ENCODE data around the gene PUS7. TPM values are rescaled to one million over a fixed set of nuclear protein-coding genes. Genes with fewer than 3 reads are reported as not detected.
"Not testable (repeated sequence)": the region's sequence is repeated elsewhere in the genome, so short reads cannot be mapped to it uniquely, and the experiment has no call there.

PUS7 gene
- total RNA-seq, 1 donor = 16.8 TPM

GRCh38 chr7:105521027-105521716, 899 bp downstream of the PUS7 start:
- peak; percentile 67 for DNase-seq (ENCODE audit: low read depth)
- no peak for TF ChIP-seq CTCF (IDR thresholded peaks at IDR 0.05; ENCODE audit: insufficient read depth, low read depth, low read length)
- peak overlapping the region; percentile 68 for H3K4me3 ChIP-seq (ENCODE audit: low read depth, low read length)

- not testable (repeated sequence) for DNase-seq (ENCODE audit: low read depth); H3K4me3 ChIP-seq (ENCODE audit: low read depth, low read length)
Measured at GRCh38 chr7:105520620-105521019, 1.5 kb downstream of the PUS7 start.

GRCh38 chr7:105519353-105519752, 2.7 kb downstream of the PUS7 start:
- no peak for DNase-seq (ENCODE audit: low read depth)
- H3K4me3 ChIP-seq (ENCODE audit: low read depth, low read length) = no peak overlapping the region
- TF ChIP-seq CTCF (IDR thresholded peaks at IDR 0.05; ENCODE audit: insufficient read depth, low read depth, low read length) = no peak

GRCh38 chr7:105515610-105516009, 6.5 kb downstream of the PUS7 start:
- not testable (repeated sequence) for DNase-seq (ENCODE audit: low read depth)

GRCh38 chr7:105512926-105513526, 9.0 kb downstream of the PUS7 start:
- no peak overlapping the region for H3K4me3 ChIP-seq (ENCODE audit: low read depth, low read length)
- no peak for TF ChIP-seq CTCF (IDR thresholded peaks at IDR 0.05; ENCODE audit: insufficient read depth, low read depth, low read length)
- no peak for DNase-seq (ENCODE audit: low read depth)

More at GRCh38 chr7:105515610-105516009, 6.5 kb downstream of the PUS7 start:
- not testable (repeated sequence) for H3K4me3 ChIP-seq (ENCODE audit: low read depth, low read length)

DNA sequence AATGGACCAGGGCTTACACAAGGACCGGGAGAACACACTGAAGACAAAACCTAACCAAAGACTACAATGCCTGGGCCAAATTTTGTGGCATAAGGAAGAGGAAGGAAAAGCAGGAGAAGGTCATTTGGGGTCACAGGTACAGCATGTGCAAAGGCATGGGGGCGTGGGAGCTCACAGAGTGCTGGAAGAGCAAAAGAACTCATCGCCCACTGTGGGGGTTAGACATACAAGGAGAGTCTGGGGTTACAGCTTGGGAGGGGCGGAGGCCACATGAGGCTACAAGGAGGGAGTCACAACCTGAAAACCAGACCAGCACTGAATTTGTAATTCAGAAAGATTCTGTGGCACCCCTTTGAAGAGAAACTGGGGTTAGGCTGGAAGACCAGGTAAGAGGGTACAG, 9.7 kb downstream of the PUS7 start:
- H3K4me3 ChIP-seq (ENCODE audit: low read depth, low read length) = no peak overlapping the region
- no peak for TF ChIP-seq CTCF (IDR thresholded peaks at IDR 0.05; ENCODE audit: insufficient read depth, low read depth, low read length)
- DNase-seq (ENCODE audit: low read depth) = no peak

DNA sequence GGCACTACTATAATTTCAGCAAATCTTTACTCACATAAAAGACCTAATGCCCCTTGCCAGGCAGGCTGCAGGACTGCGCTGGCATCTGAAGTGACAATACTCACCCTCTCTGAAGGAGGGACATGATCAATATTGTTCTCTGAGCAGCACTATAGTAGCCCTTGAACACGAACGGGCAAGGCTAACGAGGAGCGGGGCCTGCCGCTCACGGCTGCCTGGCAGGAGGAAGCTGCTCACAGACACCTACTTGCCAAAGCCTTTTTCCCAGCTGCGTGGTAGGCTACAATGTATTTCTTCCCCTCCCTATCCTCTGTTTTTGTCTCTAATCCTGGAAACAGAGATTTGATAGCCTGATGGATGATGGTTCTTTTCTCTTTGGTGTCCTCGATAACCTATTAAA, 19.9 kb downstream of the PUS7 start:
- H3K4me3 ChIP-seq (ENCODE audit: low read depth, low read length) = no peak overlapping the region
- no peak for TF ChIP-seq CTCF (IDR thresholded peaks at IDR 0.05; ENCODE audit: insufficient read depth, low read depth, low read length)
- DNase-seq (ENCODE audit: low read depth) = no peak

DNA sequence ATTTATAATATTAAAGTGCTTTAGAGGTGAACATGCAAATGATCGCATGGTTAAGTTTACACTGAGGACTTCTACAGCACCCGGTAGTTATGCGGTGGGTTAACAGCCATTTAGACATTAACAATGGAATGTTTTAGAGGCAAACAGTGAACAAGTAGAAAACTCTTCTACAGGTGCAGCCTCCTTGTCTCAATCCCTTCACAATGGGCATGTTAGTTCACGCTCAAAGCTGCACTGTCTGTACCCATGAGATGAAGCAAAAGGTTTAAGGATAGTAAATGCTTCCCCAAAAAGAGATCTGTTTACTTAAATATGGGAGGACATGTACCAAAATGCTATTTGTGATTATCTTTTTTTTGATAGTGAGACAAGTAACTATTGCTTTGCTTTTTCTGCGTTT, 25.1 kb downstream of the PUS7 start:
- TF ChIP-seq CTCF (IDR thresholded peaks at IDR 0.05; ENCODE audit: insufficient read depth, low read depth, low read length) = no peak
- H3K4me3 ChIP-seq (ENCODE audit: low read depth, low read length) = no peak overlapping the region
- DNase-seq (ENCODE audit: low read depth) = no peak
